RKO (cell line): ENCODE results near the gene IGF2R.

ENCODE experiments used
- DNase-seq: peaks from one replicate; pipeline ENCODE4 v3.0.0-alpha.2; 2016; ENCODE audit warnings: low spot score

IGF2R gene

DNA sequence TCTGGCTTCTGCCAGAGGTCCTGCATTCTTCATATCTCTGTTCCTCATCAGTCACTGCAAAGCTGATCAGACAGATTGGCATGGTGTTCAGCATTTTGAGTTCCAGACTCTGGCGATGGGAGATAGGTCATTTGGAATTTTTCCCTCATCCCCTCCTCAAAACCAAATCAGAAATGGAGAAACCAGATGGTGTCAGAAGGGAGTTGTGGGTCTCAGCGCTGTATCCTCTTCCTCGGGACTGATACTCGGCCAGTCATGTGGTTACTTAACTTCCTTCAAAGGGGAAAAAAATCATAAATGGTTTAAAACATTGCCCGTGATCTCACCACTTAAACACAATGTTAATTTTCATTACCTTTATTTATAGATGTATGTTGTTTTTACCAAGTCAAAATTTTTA, 75.8 kb downstream of the IGF2R start:
- no peak for DNase-seq

DNA sequence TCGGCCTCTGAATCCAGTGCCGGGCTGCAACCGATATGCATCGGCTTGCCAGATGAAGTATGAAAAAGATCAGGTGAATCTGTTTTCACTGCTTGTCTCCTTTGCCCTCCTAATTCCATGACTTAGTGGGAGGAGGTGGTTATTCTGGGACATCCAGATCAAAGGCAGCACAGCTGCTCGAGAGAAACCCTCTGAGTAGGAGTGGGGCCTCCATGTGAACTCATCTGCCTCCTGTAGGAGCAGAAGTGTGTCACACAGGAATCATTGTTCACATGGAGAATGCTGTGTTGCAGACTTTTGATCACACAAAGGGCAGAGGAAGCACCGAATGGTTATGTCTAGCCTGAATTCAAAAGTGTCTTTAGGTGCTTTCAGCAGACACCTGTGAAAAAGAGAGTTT, 79.6 kb downstream of the IGF2R start:
- no peak for DNase-seq

DNA sequence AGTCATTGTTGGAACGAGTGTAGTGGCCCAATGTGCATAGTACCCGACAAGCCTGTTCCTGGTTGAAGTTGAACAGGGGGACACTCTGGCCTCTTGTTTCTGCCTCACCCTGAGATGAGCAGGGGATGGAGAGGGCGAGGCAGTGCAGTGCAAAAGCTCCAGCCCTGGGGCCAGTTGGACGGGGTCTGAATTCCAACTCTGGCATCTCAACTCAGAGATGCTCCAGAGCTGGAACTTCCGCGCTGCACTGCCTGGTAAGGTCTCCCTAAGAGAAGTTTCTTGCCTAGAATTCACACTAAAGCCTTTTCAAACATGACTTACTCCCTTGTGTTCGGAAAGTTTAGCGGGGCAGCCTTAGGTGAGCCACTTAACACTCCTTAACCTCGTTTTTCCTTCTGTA, 80.5 kb downstream of the IGF2R start:
- no peak for DNase-seq

DNA sequence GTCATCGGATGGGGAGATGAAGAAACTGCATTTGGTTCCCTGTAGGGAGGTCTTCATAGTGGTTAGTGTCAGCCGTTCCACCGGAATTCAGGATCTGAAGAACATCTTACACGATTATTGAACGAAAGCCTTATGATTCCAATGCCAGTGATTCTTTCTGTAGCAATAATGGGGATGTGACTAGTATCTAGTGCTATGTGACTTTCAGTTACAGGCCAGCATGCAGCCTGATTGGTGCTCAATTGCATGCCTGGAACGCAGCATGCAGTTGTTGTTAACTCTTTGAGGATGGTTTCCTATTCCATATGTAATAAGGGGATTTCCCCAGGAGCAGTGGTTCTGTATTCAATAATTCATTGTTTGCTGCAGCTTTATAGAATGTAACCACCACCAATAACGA, 81.1 kb downstream of the IGF2R start:
- no peak for DNase-seq

DNA sequence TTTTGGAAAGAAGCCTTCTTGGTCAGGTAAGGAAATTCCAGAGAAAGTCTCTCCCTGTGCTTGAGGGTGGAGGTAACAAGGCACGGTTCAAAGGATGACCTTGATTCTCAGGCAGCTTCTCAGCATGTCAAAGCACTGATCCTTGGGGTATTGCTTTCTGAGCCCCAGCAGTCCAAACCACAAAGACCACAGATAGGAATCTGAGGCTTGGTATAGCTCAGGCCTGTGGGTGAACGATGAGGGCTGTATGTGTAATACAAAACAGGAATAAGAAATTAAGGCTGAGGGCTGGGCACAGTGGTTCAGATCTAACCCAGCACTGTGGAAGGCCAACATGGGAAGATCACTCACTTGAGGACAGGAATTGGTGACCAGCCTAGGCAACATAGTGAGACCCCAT, 82.5 kb downstream of the IGF2R start:
- DNase-seq = no peak

DNA sequence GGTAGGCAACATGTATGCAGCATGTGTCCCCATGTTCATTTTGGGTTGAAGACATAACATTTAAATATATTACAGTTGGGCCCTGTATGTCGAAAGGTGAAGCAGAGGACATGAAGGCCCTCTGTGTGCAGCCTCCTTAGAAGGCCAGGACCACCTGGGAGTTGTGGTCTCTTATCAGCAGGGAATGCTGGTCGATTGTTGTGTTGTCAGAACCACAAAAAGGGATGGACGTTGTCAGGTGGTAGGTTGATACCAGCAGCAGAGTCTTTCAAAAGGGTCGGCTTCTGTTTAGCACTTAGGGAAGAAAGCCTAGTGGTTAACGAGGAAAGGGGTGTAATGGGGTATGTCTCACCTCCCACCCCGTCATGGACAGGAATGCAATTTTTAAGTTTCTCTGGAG, 85.4 kb downstream of the IGF2R start:
- no peak for DNase-seq

DNA sequence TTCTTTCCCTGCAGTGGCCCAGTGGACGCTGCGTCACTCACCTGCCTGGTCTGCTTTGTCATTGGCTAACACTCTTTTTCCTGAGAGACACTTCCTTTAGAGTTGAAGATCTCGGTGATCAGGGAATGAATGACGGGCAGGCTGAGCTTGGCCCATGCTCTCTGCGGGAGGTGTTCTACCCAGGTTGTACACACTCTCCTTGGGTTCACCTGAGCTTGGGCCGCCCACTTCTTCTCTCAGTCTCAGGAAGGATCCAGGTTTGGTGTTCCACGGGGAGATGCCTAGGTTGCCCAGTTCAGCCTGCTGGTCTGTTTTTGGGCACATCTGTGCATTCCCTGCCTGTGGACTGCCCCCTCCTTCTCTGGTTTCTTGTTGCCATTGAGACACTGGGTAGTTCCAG, 86.0 kb downstream of the IGF2R start:
- no peak for DNase-seq

DNA sequence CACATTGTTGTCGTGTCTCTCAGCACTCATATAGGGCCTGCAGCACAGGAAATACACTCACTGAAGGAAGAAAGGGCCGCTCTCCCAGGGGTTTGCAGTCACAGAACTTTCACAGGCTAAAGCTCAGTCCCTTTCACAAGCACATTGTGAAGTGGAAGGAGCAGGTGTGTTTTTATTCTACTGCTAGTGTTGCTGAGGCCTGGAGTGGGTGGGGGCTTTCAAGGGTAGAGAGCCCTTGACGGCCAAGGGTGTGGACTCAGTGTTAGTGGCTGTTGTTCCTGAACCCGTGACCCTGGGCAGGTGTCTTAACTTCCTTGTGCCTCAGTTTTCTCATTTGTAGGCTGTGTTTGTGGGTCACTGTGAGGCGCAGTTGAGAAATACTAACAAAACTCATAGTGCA, 86.5 kb downstream of the IGF2R start:
- no peak for DNase-seq

DNA sequence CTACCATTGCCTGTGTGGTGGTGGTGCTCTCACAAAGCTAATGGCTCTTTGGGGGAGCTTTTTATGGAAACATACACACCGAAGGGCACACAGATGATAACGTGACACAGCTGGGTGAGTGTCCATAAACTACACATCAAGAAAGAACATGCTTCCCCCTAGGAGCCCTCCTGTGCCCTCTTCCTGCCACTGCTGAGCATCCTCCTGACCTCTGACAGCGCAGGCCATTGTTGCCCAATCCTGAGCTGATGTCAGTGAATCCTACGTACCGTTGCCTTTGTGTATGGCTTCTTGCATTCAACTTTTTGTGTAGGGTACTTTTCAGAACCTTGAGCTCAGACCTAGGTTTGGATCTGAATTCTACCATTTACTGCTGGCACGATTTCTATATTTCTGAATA, 86.9 kb downstream of the IGF2R start:
- DNase-seq = no peak

DNA sequence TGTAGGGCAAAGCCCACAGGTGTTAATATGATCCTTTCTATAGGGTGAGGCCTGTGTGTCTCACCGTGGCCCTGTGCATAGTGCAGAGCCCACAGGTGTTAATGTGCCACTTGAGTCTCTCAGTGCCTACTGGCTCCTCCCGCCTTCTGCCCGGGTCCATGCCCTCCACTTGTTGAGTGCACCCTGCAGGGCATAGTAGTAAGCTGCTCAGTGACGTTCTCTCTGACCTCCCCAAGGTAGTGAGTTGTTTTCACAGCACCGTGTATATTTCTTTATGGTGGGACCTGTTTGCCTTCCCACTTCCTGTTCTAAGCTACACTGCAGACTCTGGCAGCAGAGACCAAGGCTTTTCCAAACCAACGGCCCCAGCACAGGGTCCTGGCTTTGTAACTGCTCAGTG, 88.2 kb downstream of the IGF2R start:
- no peak for DNase-seq

DNA sequence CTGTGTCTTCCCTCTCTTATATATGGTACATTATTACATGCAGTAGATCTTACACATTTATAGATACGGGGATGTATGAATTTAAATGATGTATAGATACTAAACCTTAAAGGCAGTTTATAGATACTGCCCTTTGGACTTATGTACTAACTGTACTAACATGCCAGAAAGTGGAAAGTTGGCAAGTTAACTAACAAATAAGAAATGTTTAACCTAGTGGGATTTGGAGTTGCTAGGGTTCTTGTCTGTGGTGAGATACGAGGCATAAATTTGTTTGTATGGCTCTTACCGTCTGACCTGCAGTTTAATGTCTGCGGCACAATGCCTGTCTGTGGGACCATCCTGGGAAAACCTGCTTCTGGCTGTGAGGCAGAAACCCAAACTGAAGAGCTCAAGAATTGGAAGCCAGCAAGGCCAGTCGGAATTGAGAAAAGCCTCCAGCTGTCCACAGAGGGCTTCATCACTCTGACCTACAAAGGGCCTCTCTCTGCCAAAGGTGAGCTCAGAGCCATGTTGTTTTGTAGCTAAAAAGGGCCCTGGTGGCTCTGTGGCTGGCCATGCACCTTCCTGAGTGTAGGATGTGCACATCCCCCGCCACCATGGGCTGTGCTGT, 89.8 kb downstream of the IGF2R start:
- DNase-seq = no peak

DNA sequence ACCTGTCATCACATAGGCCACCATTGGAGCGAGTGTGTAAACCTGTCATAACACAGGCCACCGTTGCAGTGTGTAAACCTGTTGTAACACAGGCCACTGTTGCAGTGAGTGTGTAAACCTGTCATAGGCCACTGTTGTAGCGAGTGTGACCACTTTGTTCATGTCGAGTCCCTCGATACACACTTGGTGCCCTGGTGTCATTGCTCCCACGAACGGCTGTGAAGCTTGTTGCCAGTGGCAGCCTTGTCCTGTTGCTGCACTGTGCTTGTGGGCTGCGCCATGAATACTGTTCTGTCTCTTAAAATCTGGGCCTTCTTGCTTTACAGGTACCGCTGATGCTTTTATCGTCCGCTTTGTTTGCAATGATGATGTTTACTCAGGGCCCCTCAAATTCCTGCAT, 91.3 kb downstream of the IGF2R start:
- no peak for DNase-seq

DNA sequence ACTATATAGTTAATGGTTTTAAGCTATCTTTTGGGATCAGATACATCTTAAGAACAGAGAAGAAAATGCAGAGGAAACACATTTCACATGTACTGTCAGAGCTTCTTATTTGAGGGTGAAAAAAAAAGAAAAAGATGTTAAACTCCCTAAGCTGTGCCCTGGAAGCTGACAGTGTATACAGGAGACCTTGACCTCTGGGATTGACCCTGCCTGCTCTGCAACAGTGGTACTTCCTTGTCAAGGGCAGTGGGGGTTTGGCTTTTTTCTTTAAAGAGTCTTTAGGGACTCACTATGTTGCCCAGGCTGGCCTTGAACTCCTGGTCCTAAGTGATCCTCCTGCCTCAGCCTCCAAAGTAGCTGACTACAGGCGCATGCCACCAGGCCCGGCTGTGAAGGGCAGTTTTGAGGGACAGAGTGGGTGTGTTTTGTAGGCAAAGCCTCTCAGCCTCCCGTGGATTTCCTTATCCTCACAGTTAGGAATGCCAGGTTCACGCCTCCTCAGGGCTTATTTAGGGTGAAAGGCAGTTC, 92.1 kb downstream of the IGF2R start:
- DNase-seq = no peak

DNA sequence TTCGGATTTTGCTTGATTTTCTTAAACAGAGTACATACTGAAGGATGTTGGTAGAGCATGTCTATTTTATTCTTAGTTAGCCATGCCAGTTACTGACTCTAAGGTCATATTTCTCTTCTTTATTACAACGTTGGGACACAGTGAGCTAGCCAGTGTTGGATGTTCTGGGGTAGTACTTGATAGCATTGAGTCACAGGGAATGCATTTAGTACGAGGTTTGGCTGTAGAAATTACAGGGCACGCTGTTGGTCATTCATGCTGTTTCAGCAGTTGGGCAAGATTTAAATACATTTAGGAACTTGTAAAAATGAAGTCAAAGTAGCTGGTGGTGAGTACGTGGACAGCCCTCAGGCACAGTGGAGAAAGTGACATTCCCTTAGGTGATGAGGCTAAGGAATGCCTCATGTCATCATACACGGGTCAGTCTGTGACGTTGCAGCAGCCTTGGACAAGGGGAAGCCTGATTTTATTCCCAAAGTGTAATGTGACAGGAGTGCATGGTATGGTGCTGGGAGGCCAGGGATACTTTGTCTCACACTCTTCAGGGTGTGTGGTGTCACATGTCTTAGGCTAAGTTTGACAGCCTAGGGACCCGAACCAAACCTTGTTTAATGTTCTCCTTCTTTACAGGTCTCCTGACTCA, 95.0 kb downstream of the IGF2R start:
- DNase-seq = no peak

DNA sequence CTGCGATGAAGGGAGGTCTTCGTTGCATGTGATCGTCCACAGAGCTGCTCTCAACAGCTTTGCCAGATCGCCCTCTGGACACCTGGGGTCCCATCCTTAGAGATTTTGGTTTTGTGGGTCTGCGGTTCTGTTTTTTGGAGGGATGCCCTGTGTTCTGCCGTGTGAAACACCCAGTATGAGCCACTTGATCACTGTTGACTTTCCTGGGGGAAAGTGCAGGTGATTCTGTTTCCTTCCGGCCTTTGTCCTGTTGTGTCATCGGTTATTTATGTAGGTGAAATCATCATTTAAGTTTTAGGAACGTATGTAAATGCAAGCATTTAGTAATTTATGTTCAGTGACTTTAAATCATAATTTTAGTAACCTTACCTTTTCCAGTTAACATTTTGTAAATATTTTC, 96.3 kb downstream of the IGF2R start:
- DNase-seq = no peak

DNA sequence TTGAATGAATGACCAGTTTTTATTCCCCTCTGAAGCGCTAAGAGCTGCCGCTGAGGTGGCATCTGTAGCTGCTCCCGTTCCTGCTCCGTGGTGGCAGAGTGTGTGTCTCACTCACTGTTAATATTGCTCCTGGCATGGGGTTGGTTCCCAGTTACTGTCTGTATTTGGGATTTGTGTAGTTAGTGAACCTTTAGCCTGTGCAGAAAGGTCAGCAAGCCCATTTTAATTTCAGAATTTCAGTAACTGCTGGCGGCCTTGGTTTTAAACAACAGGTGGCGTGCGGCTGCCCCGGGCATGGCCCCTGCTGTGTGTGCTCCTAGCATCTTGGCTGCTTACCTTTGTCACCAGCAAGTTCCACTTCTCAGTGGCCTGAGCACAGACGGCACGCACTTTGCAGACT, 98.7 kb downstream of the IGF2R start:
- DNase-seq = no peak

DNA sequence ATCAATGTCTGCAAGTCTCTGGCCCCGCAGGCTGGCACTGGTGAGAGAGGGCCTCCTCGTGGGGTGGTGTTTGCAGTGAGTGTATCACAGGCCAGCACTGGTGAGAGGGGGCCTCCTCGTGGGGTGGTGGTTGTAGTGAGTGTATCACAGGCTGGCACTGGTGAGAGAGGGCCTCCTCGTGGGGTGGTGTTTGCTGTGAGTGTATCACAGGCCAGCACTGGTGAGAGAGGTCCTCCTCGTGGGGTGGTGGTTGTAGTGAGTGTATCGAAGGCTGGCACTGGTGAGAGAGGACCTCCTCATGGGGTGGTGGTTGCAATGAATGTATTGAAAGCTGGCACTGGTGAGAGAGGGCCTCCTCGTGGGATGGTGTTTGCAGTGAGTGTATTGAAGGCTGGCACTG, 99.5 kb downstream of the IGF2R start:
- no peak for DNase-seq

DNA sequence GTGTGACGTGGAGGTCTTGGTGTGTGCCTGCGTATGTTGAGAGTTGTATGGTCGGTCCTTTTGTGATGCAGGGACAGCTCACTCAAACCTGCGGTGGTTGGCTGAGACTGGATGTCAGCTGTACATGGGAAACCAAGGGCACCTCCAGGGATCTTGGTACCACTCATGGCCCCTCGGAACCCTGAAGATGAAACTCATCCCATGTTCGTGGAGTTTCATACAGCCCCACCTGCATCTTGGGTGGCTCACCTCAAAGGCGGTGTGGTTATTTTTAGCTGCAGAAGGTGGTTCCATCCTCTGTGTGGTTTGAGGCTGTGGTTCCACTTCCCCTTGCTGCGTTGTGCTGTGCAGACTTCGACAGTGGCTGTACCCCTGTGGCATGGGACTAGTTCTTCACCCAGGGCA, 100.2 kb downstream of the IGF2R start:
- no peak for DNase-seq

DNA sequence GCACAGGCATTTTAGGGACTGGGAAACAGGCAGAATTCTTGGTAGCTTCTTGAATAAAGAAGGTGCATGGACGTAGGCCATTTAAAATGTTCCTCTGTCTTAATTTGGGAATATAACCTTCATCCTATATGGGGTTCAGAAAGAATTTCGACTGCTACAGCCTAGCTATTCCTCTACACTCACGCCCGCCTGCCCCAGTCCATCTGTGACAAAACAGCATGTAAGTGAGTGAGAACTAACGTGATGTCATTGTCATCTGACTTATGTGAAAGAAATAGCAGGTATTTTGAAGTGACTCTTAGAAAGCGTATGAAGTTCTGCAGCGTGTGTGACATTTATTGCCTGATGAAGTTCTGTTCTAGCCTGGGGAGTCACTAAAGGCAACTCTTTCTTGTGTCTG, 100.6 kb downstream of the IGF2R start:
- DNase-seq = no peak

DNA sequence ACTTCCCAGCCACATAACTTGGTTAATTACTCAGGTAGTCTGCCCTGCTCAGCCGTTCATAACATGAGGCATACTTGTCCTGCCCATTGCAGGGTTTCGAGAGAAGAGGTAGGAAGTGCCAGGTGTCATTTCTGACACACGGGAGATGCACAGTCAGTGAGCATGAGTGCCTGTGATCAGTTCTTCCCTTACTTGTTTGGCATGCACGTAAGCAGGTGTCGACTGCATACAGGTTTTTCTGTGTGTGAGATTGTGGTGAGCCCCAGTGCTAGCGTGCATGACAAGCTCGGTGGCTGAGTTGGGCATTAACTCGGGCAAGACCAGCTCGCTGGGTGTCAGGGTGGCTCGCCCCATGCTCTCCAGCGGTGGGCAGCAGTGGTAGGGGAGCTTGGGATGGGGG, 101.5 kb downstream of the IGF2R start:
- no peak for DNase-seq

DNA sequence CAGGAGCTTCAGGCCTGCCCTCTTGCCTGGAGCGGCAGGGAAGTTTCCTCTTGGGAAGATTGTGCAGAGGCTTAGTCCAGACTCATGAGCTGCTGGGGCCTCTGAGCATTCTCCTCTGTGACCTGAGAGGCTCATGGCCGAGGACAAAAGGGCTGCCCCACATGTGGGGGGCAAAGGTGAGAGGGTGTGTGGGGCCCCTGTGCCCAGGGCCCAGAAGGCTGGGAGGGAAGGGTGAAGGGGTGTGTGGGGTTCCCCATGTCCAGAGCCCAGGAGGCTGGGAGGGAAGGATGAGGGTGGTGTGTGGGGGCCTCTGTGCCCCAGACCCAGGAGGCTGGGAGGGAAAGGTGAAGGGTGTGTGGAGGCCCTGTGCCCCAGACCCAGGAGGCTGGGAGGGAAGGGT, 101.9 kb downstream of the IGF2R start:
- no peak for DNase-seq

DNA sequence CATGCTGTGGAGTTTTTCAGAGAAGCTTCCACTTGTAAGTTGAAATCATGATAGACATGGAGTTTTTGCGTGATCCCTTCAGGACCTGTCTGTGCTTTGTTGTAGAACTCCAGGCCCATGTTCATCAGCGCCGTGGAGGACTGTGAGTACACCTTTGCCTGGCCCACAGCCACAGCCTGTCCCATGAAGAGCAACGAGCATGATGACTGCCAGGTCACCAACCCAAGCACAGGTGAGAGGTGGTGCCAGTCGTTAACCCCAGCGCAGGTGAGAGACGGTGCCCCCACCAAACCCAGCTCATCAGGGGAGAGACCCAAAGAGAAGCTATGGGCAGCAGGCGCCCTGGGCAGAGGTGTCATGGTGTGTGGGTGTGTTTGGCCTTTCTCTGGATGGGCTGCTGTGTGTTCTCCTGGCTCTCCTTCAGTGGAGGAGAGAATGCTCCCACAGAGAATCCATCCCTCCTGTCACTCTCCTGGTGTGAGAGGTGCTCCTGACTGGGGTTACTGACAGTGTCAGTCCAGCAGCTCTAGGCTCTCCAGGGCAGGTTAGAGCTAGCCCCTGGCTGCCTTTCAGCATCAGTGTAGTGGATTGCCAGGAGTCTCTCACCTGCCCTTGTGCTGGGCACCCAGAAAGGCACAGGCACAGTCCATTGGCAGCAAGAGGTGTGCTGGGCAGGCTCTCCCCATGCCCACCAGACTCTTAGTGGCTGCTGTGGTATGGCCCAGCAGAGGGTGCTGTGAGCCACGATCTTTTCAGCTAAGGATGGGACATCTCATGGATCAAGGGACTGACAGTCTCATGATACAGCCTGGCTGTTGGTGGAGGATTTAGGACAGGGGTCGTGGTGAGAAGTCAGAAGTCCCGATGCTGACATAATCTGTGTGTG, 103.2 kb downstream of the IGF2R start:
- DNase-seq = no peak

DNA sequence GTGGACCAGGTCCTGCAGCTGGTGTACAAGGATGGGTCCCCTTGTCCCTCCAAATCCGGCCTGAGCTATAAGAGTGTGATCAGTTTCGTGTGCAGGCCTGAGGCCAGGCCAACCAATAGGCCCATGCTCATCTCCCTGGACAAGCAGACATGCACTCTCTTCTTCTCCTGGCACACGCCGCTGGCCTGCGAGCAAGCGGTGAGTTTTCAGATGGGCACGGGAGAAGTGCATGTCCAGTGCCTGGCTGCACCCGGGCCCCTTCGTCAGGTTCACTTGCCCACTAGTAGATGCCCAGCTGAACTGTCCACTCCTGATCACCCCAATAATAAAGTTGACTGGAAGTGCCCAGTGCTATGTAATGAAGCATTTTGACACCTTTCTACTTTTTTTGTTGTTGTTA, 104.4 kb downstream of the IGF2R start:
- no peak for DNase-seq
